HG03025 (cell line): ENCODE data around the gene ZSCAN21.

Experiments used
- ATAC-seq: cut with Tn5 transposase; IDR thresholded peaks from one replicate; pipeline ENCODE4 v1.9.1; 2021; ENCODE audit warnings: mild to moderate bottlenecking, moderate library complexity; ENCODE audit not compliant: unreplicated experiment, low FRiP score

ZSCAN21 gene

GRCh38 chr7:100072462-100072861 lies 22.9 kb downstream of the ZSCAN21 start:
- no peak for ATAC-seq

DNA sequence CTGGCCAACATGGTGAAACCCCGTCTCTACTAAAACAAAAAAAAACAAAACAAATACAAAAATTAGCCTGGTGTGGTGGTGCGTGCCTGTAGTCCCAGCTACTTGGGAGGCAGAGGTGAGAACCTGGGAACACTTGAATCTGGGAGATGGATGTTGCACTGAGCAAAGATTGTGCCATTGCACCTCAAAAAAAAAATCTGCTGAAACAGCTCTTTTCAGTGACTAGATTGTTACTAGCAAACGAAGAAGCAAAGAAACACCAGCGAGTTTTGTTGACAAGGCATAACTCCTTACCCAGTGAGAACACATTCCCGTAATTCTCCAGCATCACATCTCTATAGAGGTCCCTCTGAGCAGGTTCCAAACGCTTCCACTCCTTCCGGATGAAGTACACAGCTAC lies 25.3 kb downstream of the ZSCAN21 start:
- ATAC-seq: no peak

DNA sequence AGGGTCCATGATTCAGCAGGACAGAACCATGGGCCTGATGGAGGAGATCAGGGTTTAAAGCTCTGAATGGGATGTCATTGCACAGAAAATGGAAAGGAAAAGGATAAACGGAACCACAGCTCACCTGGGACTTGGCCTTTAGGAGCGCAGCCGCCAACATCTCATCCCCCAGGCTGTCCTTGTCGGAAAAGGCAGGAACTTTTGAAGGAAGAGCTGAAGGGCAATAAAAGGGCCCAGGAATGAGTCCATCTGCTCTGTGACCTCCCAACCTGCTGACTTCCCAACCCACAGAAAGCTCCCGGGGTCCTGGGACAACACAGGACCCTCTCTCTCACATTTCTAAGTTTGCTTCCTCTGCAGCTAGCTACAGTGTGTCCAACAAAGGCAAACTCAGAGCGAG lies 25.8 kb downstream of the ZSCAN21 start:
- no peak for ATAC-seq

DNA sequence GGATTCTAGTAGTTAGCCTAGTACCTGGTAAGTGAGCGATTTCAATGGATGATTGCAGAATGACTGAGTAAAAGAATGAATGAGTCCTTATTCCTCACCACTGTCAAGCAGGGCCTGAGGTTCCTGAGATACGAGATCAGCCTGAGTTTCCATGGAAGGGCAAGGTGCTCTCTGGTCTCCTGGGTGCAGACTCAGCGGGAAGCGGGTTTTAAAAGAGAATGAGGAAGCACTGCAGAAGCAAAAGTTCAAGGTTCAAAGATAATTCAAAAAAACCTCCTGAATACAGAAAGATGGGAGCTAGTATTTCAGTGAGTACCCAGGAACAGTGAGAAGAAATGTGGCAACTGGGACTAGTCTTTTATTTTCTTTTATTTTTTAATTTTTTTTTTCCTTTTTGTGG lies 27.6 kb downstream of the ZSCAN21 start:
- ATAC-seq: no peak

- ATAC-seq: no peak
Measured at GRCh38 chr7:100079024-100079560, 29.5 kb downstream of the ZSCAN21 start.

- ATAC-seq: no peak
Measured at GRCh38 chr7:100080907-100081534, 31.4 kb downstream of the ZSCAN21 start.

DNA sequence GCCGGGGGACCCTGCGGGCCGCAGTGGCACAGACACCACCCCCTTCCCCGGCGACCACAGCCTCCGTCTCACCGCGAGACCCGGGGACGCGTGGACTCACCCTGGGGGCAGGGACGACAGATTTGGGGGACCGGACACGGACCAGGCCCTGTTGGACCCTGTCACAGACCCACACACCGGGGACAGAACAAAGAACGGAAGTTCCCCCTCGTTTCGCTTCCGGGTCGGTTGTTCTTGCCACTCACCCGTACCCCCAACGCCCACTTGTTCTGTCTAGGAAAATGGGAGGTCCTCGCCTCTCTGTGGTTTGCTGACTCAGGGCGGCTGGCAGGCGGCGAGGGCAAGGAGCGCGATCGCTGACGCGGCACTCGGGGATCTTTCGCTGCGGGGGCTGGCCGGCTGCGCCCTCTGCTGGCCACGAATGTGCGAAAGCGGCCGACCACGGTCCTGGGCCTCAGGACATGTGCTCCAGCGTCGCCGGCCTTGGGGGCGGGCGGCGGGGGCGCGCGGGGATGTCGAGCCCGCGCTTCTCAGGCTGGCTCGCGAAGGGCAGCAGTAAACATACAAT lies 32.0 kb downstream of the ZSCAN21 start, which contains the start of gene ZNF3:
ZNF3 (minus strand) TSS at position 189 of the 568 bp plus-strand sequence. CDS start 4,366 bp downstream, outside the sequence.
- ATAC-seq: peak; percentile 77

- no peak for ATAC-seq
Measured at GRCh38 chr7:100082978-100083377, 33.4 kb downstream of the ZSCAN21 start.

DNA sequence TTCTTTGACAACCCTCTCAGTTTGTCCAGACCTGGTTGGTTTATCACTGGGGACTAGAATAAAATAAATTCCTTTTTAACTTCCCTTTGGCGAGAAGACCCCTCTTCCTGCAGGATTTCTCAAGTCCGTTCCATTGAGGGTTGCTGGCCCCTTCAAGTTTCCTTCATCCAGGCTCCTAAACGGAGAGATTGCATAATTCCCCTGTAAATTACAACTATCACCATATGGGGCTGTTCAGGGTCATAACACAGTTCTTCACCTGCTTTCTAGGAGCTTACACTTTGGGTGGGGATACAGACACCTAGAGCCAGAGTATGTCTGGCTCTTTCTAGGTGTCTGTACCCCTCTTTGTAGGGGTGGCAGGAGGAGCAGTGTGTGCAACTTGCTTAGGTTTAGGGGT lies 35.9 kb downstream of the ZSCAN21 start:
- ATAC-seq: no peak

GRCh38 chr7:100087055-100087750 lies 37.6 kb downstream of the ZSCAN21 start:
- ATAC-seq: no peak

- ATAC-seq: no peak
Measured at GRCh38 chr7:100088095-100088620, 38.6 kb downstream of the ZSCAN21 start.

GRCh38 chr7:100088621-100089457 lies 39.3 kb downstream of the ZSCAN21 start, which contains the start of gene COPS6:
TSS of gene COPS6 (plus strand) at chr7:100088969. CDS start at chr7:100088991, 22 bp downstream.
- ATAC-seq: no peak

GRCh38 chr7:100089458-100090196 lies 40.1 kb downstream of the ZSCAN21 start:
- no peak for ATAC-seq

DNA sequence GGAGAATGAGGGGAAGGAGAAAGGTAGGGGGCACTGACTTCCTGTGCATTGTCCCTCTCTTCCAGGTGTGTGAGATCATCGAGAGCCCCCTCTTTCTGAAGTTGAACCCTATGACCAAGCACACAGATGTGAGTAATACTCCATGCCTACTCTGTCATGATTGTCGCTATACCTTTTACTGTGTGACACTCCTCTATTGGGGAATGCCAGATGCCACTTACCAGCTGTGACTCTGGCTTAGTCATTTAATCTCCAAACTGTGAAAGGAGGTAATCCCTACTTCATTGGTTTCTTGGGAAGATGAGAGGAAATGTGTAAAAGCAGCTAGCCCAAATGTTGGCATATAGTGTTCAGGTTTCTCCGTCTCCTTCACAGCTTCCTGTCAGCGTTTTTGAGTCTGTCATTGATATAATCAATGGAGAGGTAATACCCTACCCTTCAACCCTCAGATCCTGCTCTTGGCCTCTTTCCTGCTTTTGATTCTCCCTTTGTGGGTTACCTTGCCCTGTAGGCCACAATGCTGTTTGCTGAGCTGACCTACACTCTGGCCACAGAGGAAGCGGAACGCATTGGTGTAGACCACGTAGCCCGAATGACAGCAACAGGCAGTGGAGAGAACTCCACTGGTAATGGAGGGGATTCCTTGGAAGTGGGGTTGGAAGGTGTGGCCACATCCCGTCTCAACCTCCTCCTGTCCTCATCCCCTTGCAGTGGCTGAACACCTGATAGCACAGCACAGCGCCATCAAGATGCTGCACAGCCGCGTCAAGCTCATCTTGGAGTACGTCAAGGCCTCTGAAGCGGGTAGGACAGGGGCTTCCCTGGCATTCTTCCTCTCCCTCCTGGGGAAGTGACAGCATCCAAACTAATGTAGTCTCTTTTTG lies 41.2 kb downstream of the ZSCAN21 start:
- no peak for ATAC-seq

- no peak for ATAC-seq
Measured at GRCh38 chr7:100091411-100092181, 42.0 kb downstream of the ZSCAN21 start.

DNA sequence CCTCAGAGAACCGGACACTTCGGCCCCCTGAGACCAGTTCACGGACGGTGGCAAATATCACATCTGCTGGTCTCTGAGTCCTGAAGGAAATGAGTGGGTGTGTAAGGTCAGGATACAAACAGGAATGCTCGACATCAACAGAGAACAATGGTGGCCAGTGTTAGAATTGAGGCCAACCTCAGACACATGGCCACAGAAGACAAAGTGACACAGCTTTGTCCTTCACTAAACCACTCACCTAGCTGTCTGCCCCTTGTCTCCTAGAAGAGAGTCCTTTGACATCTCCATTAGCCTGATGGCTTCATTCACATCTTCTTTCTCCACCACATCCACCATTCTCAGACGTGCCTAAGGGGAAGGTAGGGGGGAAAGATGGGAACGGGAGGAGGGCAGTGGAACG lies 43.5 kb downstream of the ZSCAN21 start:
- no peak for ATAC-seq

GRCh38 chr7:100093498-100093897 lies 43.9 kb downstream of the ZSCAN21 start:
- ATAC-seq: no peak

- no peak for ATAC-seq
Measured at GRCh38 chr7:100093925-100094486, 44.4 kb downstream of the ZSCAN21 start.
